ENCODE data around the gene LIM2.
"Not testable (repeated sequence)": the region's sequence is repeated elsewhere in the genome, so short reads cannot be mapped to it uniquely, and the experiment has no call there.

LIM2 gene, protein sequence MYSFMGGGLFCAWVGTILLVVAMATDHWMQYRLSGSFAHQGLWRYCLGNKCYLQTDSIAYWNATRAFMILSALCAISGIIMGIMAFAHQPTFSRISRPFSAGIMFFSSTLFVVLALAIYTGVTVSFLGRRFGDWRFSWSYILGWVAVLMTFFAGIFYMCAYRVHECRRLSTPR

DNA sequence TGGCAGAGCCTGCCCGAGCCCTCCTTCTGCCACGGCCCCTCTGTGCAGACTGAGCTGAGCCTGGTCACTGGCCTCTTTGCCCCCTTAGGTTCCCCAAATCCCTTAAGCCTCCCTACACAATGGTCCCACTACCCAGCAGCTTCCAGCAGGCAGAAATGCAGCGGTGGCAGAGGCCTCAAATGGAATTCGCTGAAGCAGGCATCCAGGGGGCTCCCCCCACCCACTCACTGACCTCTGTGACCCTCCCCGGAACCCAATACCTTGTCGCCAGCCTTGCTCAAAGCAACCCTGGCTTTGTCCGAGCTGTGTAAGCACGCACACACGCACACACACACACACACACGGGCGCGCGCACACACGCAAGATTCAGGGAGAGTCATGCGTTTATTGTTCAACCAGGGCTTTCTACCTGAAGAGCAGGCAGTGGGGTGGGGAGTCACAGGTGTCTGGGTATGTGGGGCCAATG is at the start of gene LIM2:
LIM2 (minus strand) TSS at position 51 of the 466 bp plus-strand sequence. CDS start 531 bp downstream, outside the sequence.
- DNase-seq (ENCODE audit: low read depth) = no peak

DNA sequence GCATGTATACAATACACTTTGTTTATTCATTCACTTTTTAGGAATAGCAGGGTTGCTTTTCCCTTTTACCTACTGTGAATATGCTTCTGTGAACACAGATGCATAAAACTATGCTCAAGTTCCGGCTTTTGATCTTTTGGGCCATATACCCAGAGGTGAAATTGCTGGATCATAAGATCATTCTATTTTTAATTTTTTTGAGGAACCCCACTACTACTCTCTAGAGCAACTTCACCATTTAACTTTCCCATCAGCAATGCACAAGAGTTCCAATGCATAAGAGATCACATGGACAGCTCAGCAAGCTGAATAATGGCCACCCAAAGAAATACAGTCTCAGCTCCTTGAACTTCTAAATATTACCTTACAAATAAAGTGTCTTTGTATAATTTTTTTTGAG is 46.7 kb upstream of the LIM2 start:
- no peak for DNase-seq (ENCODE audit: low read depth)

DNA sequence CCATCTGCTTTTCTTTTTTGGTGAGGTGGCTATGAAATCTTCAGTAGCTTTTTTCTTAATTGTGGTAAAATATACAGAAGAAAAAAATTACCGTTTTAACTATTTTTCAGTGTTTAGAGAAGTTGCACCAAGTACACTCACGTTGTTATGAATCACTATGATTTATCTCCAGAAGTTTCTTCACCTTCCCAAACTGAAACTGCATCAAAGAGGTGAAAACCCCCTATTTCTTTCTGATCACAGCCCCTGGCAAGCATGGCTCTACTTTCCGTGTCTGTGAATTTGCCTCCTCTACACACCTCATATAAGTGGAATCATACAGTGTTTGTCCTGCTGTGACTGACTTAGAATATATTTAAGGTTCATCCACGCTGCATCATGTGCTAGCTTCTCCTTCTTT is 45.3 kb upstream of the LIM2 start:
- DNase-seq (ENCODE audit: low read depth) = no peak

DNA sequence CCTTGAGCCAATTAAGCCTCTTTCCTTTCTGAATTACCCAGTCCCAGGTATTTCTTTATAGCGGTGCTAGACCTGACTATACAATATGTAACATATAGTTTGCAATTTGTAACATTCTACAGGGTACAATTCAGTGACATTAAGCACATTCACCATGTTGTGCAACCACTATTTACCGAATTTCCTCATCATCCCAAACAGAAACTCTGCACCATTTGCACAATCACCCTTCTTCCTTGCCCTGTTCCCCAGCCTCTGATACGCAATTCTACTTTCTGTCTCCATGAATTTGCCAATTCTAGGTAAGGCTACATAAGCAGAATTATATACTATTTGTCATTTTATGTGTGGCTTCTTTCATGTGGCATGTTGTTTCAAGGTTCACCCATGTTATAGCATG is 43.4 kb upstream of the LIM2 start:
- DNase-seq (ENCODE audit: low read depth) = no peak

DNA sequence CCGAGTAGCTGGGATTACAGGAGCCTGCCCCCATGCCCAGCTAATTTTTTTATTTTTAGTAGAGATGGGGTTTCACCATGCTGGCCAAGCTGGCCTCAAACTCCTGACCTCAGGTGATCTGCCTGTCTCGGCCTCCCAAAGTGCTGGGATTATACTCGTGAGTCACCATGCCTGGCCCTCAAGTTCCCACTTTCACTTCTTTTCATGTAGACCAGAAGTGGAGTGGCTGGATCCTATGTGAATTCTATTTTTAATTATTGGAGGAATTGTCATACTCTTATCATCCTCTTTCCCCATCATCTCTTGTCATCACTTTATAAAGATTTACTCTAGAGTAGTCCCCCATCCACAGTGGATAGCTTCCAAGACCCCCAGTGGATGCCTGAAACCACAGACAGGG is 42.4 kb upstream of the LIM2 start:
- DNase-seq (ENCODE audit: low read depth) = no peak

DNA sequence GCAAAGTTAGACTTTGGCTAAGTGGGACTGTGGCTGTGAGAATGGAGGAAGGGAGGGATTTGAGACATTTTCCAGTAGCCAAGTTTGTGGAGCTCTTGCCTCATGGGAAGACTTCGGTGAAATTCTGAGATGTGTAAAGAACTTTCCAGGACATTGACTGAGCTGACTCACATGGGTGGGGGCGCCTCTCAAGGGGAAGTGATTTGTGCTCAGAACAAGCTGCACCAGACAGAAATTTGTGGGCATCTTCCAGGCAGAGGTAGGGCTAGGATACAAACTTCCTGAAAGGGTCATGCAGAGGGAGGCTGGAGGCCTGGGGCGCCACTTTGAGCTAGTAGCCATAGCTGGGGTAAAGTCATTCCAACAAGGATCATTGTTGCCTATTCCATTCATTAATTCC is 39.4 kb upstream of the LIM2 start:
- DNase-seq (ENCODE audit: low read depth) = no peak

DNA sequence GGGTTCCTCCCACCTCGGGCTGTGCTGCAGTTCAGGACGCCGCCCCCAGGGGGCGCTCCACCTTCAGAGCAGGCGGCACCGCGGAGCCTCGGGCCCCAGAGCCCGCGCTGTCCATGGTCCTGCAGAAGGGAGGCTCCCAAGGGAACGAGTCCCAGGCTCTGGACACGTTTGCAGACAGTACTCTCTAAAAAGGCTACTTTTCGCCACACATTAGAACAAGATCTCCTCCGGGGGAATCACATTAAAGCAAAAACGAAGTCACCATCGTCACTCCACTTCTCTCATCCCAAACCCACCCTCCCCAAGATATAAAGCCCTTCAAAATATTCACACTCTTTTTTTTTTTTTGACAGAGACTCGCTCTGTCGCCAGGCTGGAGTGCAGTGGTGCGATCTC is 34.3 kb upstream of the LIM2 start:
- DNase-seq (ENCODE audit: low read depth) = peak; percentile 23

DNA sequence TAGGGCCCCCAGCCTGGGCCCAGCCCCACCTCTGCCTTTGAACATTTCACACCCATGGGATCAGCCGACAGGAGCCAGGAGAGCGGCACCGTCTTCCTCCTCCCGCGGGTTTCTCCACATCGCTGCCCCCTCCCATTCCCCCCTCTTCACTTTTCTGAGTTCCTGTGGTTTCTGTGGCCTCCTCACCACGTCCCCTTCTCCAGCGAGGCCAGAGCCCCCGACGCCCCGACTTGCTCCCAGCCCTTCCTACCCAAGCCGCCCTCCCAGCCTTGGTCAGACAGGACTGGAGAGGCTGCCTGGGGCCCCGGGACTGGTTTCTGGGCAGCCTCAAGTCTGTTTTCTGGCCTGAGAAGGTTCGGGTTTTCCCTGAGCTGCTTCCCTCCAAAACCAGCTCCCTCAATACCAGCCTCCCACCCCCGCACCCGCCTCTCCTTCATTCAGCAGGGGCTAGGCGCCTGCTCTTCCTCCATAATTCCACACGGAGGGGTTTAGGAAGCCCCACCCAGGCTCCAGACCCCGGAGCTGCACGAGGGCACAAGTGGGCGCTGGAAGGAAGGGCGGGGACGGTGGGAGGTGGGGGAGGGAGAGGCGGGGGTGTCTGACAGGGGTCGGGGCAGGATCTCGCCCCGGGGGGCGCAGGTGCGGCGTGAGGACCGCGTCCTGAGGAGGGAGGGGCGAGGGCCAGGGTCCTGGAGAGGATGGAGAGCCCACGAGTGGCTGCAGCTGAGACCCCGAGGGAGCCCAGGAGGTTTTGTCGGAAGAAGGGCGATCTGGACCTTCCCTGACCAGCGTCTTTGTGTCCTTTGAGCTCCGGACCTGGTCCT is 33.7 kb upstream of the LIM2 start:
- no peak for DNase-seq (ENCODE audit: low read depth)

DNA sequence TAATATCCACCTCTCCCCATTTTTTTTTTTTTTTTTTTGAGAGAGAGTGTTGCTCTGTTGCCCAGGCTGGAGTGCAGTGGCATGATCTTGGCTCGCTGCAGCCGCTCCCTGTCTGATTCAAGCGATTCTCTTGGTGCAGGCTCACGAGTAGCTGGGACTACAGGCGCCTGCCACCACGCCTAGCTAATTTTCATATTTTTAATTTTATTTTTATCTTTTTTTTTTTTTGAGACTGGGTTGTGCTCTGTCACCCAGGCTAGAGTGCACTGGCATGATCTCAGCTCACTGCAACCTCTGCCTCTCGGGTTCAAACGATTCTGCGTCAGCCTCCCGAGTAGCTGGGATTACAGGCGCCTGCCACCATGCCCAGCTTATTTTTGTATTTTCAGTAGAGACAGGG is 32.7 kb upstream of the LIM2 start:
- not testable (repeated sequence) for DNase-seq (ENCODE audit: low read depth)

DNA sequence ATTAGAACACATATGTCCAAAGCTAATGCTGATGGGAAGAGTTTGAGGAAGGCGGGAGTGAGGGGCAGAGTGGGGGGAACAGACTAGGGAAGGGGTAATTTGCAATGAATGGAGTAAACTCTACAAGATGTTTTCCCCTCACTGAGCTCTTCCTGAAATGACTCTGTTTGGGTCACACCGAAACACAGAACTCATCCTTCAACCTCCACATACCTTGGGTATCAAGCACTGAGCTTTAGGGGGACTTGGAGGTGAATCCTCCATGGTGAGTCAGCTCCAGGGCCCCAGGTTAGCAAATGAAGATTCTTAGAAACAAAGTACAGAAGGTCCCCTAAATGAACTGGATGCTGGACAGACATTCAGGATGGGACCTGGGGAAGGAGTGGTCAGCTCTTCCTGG is 30.9 kb upstream of the LIM2 start:
- DNase-seq (ENCODE audit: low read depth) = no peak

DNA sequence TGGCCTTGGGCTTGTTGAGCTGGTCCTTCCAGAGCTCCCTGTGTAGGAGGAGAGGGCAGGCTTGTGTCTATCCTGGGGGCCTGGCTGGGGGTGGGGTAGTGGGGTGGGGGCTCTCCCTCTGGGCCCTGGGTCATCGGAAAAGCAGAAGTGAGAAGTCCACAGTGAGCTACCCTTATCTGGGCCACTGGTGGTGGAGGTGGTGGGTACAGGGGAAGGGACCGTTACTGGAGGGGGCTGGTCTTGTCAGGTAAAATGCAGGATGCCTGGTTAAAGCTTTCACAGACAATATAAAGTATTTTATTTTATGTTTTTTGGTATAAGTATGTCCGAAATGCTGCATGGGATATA is 30.0 kb upstream of the LIM2 start:
- DNase-seq (ENCODE audit: low read depth) = no peak

DNA sequence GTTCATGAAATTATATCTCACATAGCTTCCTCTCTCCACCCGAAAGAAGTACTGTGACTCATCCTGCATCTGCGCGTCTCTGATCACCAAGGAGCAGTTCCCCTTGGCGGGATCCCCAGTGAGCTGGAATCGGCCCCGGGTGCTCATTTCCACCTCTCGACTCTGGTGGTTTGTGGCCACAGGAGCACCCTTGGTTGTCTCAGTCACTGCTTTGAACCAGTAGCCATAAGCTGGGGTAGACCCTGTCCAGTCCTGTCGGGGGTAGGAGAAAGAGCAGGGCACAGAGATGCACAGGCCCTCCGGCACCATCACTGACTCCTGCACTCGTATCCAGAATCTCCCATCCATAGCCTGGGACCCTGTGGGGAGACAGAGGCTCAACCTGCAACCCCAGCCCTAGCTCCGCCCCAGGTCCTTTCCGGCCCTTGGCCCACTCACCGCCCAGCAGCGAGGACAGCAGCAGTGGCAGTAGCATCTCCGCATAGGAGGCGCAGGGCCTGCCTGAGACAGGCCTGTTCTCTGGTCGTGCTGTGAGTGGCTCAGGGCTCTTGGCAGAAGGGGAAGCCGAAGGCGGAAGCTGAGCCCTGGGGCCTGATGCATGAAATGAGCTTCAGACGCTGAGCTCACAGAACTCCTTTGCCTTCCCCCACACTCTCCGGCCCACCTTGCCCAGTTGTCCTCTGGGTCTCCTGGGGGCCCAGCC is 29.5 kb upstream of the LIM2 start, which contains the start of gene SIGLEC10:
SIGLEC10 (minus strand) TSS at position 536 of the 703 bp plus-strand sequence; CDS start at position 475, 61 bp downstream.
- no peak for DNase-seq (ENCODE audit: low read depth)

DNA sequence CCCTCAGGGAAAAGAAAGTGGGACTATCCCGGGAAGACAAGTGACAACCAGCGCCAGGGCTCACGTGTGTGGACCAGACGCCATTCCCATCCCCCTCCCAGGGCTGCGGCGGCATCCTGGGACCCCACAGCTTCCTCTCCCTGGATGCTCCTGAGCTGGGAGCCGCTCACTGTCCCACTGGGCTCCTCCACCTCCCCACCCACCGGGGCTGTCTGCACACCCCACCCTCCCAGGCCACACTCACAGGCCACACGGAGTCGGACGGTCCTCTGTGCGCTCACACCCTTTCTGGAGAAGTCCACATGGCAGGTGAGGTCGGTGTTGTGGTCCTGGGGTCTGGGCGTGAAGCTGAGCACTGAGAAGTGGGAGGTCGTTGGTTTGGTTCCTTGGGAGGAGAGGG is 28.6 kb upstream of the LIM2 start:
- DNase-seq (ENCODE audit: low read depth) = not testable (repeated sequence)

DNA sequence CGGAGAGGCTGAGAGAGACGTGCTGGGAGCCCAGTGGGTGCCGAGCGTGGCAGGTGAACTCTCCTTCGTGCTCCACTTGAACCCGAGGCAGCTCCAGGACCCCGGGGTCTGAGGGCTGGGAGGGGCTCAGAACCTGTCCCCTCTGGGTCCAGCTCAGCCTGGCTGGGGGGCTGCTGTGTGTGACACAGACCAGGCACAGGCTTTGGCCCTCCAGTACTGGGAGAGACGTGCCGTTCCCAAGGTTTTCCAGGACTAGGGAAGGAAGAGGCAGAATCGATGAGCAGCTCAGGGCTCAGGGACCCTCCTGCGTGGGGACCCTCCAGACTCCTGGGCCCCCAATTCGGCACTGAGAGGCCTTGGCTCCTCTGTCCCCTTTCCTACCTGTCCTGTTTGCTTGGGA is 27.4 kb upstream of the LIM2 start:
- no peak for DNase-seq (ENCODE audit: low read depth)

DNA sequence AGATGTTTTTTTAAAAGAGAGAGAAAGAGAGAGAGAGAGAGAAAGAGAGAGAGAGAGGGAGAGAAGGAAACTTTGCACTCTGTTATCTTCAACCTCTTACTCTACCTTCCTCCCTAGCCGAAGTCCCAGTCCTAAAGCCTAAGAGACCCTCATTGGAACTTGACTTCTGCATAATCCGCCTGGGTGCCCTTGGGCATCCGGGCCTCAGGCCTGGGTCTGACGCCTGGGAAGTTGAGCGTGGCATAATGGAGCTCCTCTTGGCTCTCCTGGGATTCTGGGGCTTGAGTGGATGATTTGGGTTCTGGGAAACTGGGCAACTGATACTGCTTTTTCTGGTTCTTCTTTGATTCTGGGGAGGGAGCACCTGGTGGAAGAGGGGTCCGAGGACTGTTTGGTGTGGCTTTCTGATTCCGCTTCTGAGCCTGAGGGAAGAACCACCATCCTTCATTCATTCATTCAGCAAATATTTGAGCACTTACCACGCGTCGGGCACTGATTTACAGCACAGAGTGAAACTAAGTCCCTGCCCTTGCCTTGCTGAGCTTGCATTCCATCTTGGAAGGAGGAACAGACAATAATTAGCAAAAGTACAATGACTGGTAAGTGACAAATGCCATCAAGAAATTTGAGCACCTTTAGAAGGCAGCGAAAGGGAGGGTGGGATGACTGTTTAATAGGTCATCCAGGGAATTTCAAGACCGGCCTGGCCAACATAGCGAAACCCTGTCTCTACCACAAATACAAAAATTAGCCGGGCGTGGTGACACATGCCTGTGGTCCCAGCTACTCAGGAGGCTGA is 23.4 kb upstream of the LIM2 start:
- no peak for DNase-seq (ENCODE audit: low read depth)

DNA sequence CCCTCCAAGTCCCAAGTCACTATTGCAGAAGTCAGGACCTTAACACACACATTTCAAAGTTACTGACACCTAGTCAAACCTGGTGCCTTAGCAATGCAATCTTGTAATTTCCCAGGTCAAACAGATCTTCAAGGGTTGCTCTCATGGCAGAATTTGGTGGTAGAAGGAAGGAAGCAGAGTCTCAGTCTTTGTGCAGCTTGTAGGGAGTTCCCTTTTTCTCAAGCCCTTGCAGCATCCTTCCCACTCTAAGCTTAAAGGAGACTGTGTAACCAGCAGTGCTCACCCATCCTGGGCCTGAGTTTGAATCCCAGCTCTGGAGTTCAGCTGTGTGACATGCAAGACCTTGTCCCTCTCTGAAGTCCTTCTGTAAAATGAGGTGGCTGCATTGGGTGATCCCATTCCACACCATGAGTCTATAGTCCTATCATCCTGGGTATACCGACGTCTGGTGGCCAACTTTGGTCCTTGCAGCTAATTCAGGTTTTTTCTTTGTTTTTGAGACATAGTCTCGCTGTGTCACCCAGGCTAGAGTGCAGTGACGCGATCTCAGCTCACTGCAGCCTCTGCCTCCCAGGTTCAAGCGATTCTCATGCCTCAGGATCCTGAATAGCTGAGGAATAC is 19.8 kb upstream of the LIM2 start:
- no peak for DNase-seq (ENCODE audit: low read depth)

DNA sequence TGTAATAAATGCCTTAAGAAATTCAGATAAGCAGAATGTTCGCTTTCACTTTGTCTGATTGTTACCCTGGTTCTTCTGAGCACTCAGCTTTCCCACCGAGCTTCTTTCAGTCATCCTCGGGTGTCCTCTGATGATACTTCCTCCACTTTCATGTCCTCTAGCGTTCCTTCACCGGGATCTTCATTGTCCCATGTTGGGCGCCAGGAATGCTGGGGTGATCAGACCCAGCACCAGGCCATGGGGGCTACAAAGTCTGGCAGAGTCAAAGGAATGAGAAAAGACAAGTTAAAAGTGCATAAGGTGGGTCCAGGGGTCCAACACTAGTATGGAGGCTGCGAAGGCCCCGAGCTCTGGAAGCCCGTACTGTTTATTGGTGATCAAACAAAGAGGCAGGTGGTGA is 14.3 kb upstream of the LIM2 start:
- DNase-seq (ENCODE audit: low read depth) = no peak

DNA sequence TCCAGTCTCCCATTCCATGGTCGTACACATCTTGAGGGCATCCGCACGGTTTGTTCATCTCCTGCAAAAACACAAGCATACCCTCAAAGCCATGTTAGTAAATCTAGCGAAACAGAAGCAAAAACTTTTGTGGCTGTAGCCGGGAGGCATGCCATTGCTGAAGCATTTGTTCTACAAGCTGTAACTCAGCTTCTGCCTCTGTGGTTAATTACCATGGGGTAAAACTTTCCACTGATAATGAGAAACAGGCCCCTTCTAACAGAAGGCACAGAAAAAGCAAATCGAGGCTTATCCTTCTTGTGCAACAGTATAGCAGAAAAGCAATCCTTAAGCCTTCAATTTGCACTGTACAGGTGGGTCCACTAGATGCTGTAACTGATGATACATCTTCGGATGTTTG is 12.2 kb upstream of the LIM2 start:
- not testable (repeated sequence) for DNase-seq (ENCODE audit: low read depth)

DNA sequence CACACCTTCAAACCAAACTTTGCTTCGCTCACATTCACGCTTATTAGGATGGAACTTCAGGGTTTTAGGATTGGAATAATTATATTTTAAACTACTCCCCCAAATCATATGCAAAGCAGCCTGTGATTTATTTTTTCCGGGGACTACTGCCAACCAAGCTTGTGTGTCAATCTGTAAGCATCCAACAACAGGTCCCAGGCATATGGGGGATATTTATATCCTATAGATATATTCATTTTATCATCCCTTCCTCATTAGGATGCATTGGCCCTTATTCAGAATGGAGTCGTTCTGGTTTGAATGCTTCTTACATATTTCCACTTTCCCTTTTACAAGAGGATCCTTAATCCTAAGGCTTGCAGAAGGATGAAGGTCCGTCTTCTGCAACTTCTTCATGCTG is 11.5 kb upstream of the LIM2 start:
- no peak for DNase-seq (ENCODE audit: low read depth)

DNA sequence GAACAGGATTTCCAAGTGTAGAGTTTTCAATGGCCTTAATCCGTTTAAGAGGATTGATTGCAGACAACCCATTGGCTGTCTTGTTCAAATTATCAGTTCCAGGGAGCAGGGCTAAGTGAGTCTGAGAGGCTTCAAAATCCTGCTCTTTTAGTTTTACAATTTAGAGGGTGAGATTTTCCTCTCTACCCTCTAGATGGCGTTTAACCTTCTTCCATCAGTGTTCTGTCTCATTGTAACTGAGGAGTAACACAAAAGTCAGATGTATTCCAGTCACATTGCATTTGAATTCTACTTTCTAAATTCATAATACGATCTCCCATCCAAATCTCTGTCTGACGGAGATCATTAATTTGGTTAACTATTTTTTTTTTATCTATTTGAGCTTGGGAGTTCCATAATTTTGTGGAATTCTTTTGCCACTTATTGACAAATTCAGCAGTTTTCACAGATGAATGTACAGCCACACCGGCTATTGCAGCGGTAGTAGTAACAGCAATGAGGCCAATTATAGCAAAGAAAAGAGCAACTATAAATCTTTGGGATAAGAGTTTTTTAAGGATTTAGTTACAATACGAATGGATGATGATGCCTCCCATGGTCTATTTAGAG is 10.4 kb upstream of the LIM2 start:
- no peak for DNase-seq (ENCODE audit: low read depth)

DNA sequence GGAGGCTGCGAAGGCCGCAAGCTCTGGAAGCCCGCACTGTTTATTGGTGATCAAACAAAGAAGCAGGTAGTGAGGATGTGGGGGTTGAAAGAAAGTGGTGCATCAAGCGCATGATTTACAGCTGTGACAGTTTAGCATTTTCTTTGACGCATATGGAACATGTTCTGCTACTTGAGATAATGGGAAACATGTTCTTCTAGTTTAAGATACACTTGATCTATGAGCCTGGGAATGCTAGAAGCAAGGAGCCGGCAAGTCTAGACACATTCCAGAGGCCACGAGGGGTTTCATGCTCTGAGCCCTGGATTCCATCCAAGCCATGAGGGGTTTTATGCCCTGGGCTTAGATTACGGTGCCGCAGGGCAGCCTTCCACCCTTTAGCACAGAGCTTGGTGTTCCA is 9.7 kb upstream of the LIM2 start:
- DNase-seq (ENCODE audit: low read depth) = not testable (repeated sequence)

Measured in HS-5 (cell line).